H9 (cell line): ENCODE results near the gene CCNJL. TPM values are rescaled to one million over a fixed set of nuclear protein-coding genes. Genes with fewer than 3 reads are reported as not detected.

Experiments used
- DNase-seq: peaks from one replicate; pipeline ENCODE4 v3.0.0-alpha.2; 2017
- H2AFZ ChIP-seq: one replicate; pipeline ENCODE4 v1.6.1; 2013; ENCODE audit warnings: mild to moderate bottlenecking, low read length, control low read depth, moderate library complexity
- H2AK5ac ChIP-seq: 2 replicates; pipeline ENCODE4 v1.6.1; 2013; ENCODE audit warnings: low read length, control low read depth, mixed read lengths; ENCODE audit not compliant: insufficient read length
- H2BK120ac ChIP-seq: one replicate; pipeline ENCODE4 v1.6.1; 2013; ENCODE audit warnings: low read depth, mild to moderate bottlenecking, low read length, control low read depth, inconsistent platforms; ENCODE audit not compliant: poor library complexity, severe bottlenecking
- H2BK12ac ChIP-seq: 2 replicates; pipeline ENCODE4 v1.6.1; 2013; ENCODE audit warnings: low read length, control low read depth, mixed read lengths, low read depth; ENCODE audit not compliant: insufficient read length
- H2BK15ac ChIP-seq: 2 replicates; pipeline ENCODE4 v1.6.1; 2013; ENCODE audit warnings: low read depth, low read length, control low read depth
- H2BK20ac ChIP-seq: one replicate; pipeline ENCODE4 v1.6.1; 2013; ENCODE audit warnings: low read depth, mild to moderate bottlenecking, low read length, control low read depth, inconsistent platforms; ENCODE audit not compliant: poor library complexity, severe bottlenecking
- H2BK5ac ChIP-seq: 2 replicates; pipeline ENCODE4 v1.6.1; 2013; ENCODE audit warnings: low read length, control low read depth, mixed read lengths; ENCODE audit not compliant: insufficient read length
- H3K14ac ChIP-seq: 2 replicates; pipeline ENCODE4 v1.6.1; 2013; ENCODE audit warnings: low read length, control low read depth; ENCODE audit not compliant: insufficient read depth
- H3K18ac ChIP-seq: 2 replicates; pipeline ENCODE4 v1.6.1; 2013; ENCODE audit warnings: low read depth, mild to moderate bottlenecking, mixed read lengths, low read length, control low read depth; ENCODE audit not compliant: insufficient read length
- H3K23ac ChIP-seq: 2 replicates; pipeline ENCODE4 v1.6.1; 2013; ENCODE audit warnings: low read length, control low read depth, mixed read lengths, low read depth; ENCODE audit not compliant: insufficient read length
- H3K23me2 ChIP-seq: 2 replicates; pipeline ENCODE4 v1.6.1; 2013; ENCODE audit warnings: low read depth, mild to moderate bottlenecking, mixed read lengths, low read length, control low read depth; ENCODE audit not compliant: insufficient read length, poor library complexity, severe bottlenecking
- H3K27ac ChIP-seq: 2 replicates; pipeline ENCODE4 v1.5.1; 2013; ENCODE audit warnings: low read length, control low read depth, mixed read lengths, low read depth; ENCODE audit not compliant: insufficient read length
- H3K27me3 ChIP-seq: 2 replicates; pipeline ENCODE4 v1.6.1; 2013; ENCODE audit warnings: low read length, control low read depth, inconsistent platforms; ENCODE audit not compliant: insufficient read depth
- H3K4ac ChIP-seq: 2 replicates; pipeline ENCODE4 v1.6.1; 2013; ENCODE audit warnings: low read depth, mild to moderate bottlenecking, control low read depth, inconsistent platforms, low read length, moderate library complexity
- H3K4me1 ChIP-seq: 2 replicates; pipeline ENCODE4 v1.6.1; 2013; ENCODE audit warnings: low read length, control low read depth, inconsistent platforms; ENCODE audit not compliant: insufficient read depth
- H3K4me2 ChIP-seq: 2 replicates; pipeline ENCODE4 v1.6.1; 2013; ENCODE audit warnings: low read length, control low read depth, mixed read lengths; ENCODE audit not compliant: insufficient read length, insufficient read depth
- H3K56ac ChIP-seq: 2 replicates; pipeline ENCODE4 v1.6.1; 2013; ENCODE audit warnings: low read depth, mild to moderate bottlenecking, mixed read lengths, low read length, control low read depth; ENCODE audit not compliant: insufficient read length
- H3K79me1 ChIP-seq: 2 replicates; pipeline ENCODE4 v1.6.1; 2013; ENCODE audit warnings: low read depth, mild to moderate bottlenecking, moderate library complexity, low read length, control low read depth, inconsistent platforms; ENCODE audit not compliant: insufficient read depth, poor library complexity, severe bottlenecking
- H3K79me2 ChIP-seq: 2 replicates; pipeline ENCODE4 v1.6.1; 2013; ENCODE audit warnings: low read length, control low read depth, inconsistent platforms; ENCODE audit not compliant: insufficient read depth
- H3K9ac ChIP-seq: 2 replicates; pipeline ENCODE4 v1.6.1; 2013; ENCODE audit warnings: low read length, control low read depth, mixed read lengths; ENCODE audit not compliant: insufficient read length; ENCODE audit errors: extremely low read depth
- H3K9me3 ChIP-seq: one replicate; pipeline ENCODE4 v1.6.1; 2013; ENCODE audit warnings: low read depth, low read length, inconsistent platforms; ENCODE audit not compliant: control insufficient read depth
- H3T11ph ChIP-seq: one replicate; pipeline ENCODE4 v1.6.1; 2013; ENCODE audit warnings: mild to moderate bottlenecking, low read length, control low read depth, inconsistent platforms
- H4K20me1 ChIP-seq: one replicate; pipeline ENCODE4 v1.6.1; 2013; ENCODE audit not compliant: control insufficient read depth, insufficient read length, insufficient read depth
- H4K5ac ChIP-seq: 2 replicates; pipeline ENCODE4 v1.6.1; 2013; ENCODE audit warnings: low read depth, mild to moderate bottlenecking, mixed read lengths, low read length, control low read depth; ENCODE audit not compliant: insufficient read length
- H4K8ac ChIP-seq: replicated peaks from 2 replicates; pipeline ENCODE4 v1.6.1; 2013; ENCODE audit warnings: low read length, control low read depth, mixed read lengths, low read depth; ENCODE audit not compliant: insufficient read length
- H4K91ac ChIP-seq: 2 replicates; pipeline ENCODE4 v1.6.1; 2013; ENCODE audit warnings: low read depth, mild to moderate bottlenecking, moderate library complexity, mixed read lengths, low read length, control low read depth; ENCODE audit not compliant: insufficient read length
- H3K27ac Mint-ChIP-seq, 3 experiments: 2 replicates in 2 of 3; 3 replicates in 1 of 3; pipeline ENCODE4 v1.8.0; 2020 to 2021; ENCODE audit warnings: mixed read lengths in 3 of 3, mild to moderate bottlenecking in 1 of 3, moderate library complexity in 1 of 3
- H3K27me3 Mint-ChIP-seq: 2 replicates; pipeline ENCODE4 v1.8.0; 2021; ENCODE audit warnings: low read depth, mild to moderate bottlenecking, moderate library complexity, mixed read lengths
- H3K36me3 Mint-ChIP-seq, 3 experiments: 2 replicates in 2 of 3; 3 replicates in 1 of 3; pipeline ENCODE4 v1.8.0; 2020 to 2021; ENCODE audit warnings: low read depth in 3 of 3, mixed read lengths in 3 of 3; ENCODE audit not compliant: insufficient read depth in 1 of 3
- H3K4me1 Mint-ChIP-seq, 2 experiments: 2 replicates each; pipeline ENCODE4 v1.8.0; 2020; ENCODE audit warnings: mixed read lengths in 2 of 2
- H3K4me3 Mint-ChIP-seq, 2 experiments: 2 replicates in 1 of 2; 3 replicates in 1 of 2; pipeline ENCODE4 v1.8.0; 2020 to 2021; ENCODE audit warnings: mild to moderate bottlenecking in 2 of 2, mixed read lengths in 2 of 2, moderate library complexity in 1 of 2
- H3K9me3 Mint-ChIP-seq, 2 experiments: 2 replicates in 1 of 2; 3 replicates in 1 of 2; pipeline ENCODE4 v1.8.0; 2020; ENCODE audit warnings: mild to moderate bottlenecking in 2 of 2, mixed read lengths in 2 of 2, moderate library complexity in 1 of 2
- CTCF ChIP-seq: fragments of 200-600 bp; sonication (generic); conservative IDR thresholded peaks from 3 replicates; pipeline ENCODE4 v1.8.0; 2021; ENCODE audit warnings: antibody characterized with exemption, mild to moderate bottlenecking
- WGBS: extraction: QIAGEN DNeasy Blood & Tissue Kit; methylation state at CpG from one replicate; pipeline ENCODE4 v1.1.7; 2013; ENCODE audit warnings: missing lambda C conversion rate, low lambda C conversion rate, mixed read lengths; ENCODE audit not compliant: insufficient read length; ENCODE audit errors: extremely low coverage; 5-methylcytosine and 5-hydroxymethylcytosine counted together
- total RNA-seq: library from RNA; stranded (reverse); gene quantifications from 2 replicates; pipeline ENCODE4 v1.2.1, GENCODE V29; 2021

The CCNJL gene
- total RNA-seq, 1 experiment from 2014 or later = 26.9 TPM

- Histone ChIP-seq H2BK15ac (no peak overlapping the region), H3K79me2 (peaks cover 2% of the 10 kb centered on the region; the same call in 1 of the 2 replicates), H4K20me1 (no peaks in the 10 kb centered on the region), H2BK5ac (no peak overlapping the region), H3K18ac (no peak overlapping the region), H3K56ac (no peak overlapping the region), H3K14ac (no peak overlapping the region), H3K23me2 (peaks cover 12% of the 10 kb centered on the region), H3K4me1 (peaks cover 6% of the 10 kb centered on the region), H2AK5ac (no peak overlapping the region), H3K9ac (no peak overlapping the region), H4K8ac (no peak overlapping the region), H3K4me2 (no peak overlapping the region), H3K4ac (no peak overlapping the region), H3K9me3 (no peaks in the 10 kb centered on the region), H2BK20ac (no peak overlapping the region), H2AFZ (no peak overlapping the region), H3K27me3 (no peaks in the 10 kb centered on the region), H4K5ac (no peak overlapping the region), H2BK120ac (no peak overlapping the region), H4K91ac (no peak overlapping the region), H3K79me1 (no peaks in the 10 kb centered on the region), H2BK12ac (no peak overlapping the region), H3K23ac (no peak overlapping the region), H3T11ph (no peak overlapping the region), H3K27ac (no peak overlapping the region)
- no peak for DNase-seq
- WGBS = no CpG with 5 or more reads among the region's 1 CpG
- Mint-ChIP-seq H3K4me1 (peaks cover 29 to 39% of the 10 kb centered on the region in 2 experiments), H3K9me3 (no peaks in the 10 kb centered on the region; a peak in 3 of 5 replicates), H3K27me3 (no peaks in the 10 kb centered on the region; the same call in 1 of the 2 replicates), H3K36me3 (peaks cover 0 to under 1% (median under 1%) of the 10 kb centered on the region in 3 experiments; a peak in 2 of 7 replicates), H3K27ac (peak overlapping the region in 1 of 3 experiments; percentile 70; a peak in 4 of 7 replicates), H3K4me3 (no peak overlapping the region)
- no peak for TF ChIP-seq CTCF
Measured at GRCh38 chr5:160315968-160316367, 3.6 kb upstream of the CCNJL start.
